NCI-H226 (cell line): ENCODE results near the gene CLEC3B.
"Not testable (repeated sequence)": the region's sequence is repeated elsewhere in the genome, so short reads cannot be mapped to it uniquely, and the experiment has no call there.

Experiments
- DNase-seq: peaks from one replicate; pipeline ENCODE4 v3.0.0-alpha.2; 2015

The CLEC3B gene, protein sequence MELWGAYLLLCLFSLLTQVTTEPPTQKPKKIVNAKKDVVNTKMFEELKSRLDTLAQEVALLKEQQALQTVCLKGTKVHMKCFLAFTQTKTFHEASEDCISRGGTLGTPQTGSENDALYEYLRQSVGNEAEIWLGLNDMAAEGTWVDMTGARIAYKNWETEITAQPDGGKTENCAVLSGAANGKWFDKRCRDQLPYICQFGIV

GRCh38 chr3:45026038-45026437, at the start of gene CLEC3B:
Gene CLEC3B (plus strand): TSS chr3:45026303. CDS start chr3:45026363, 60 bp downstream.
- no peak for DNase-seq

GRCh38 chr3:44981220-44981619, 44.9 kb upstream of the CLEC3B start:
- peak; percentile 57 for DNase-seq

DNA sequence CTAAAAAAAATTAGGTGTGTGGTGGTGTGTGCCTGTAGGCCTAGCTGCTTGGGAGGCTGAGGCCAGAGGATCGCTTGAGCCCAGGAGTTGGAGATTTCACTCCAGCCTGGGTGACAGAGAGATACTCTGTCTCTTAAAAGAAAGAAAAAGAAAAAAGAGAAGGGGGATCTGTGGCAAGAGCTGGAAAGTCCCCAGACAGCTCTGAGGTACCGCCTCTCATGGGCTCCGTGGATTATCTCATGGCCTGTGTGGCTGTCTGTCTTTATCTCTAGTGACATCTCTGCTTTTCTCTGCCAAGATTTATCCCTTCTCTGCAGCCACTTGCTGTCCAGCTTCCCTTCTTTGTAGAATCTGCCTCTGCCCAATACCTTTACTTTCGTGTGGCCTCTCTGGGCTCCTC, 44.4 kb upstream of the CLEC3B start:
- DNase-seq = no peak

DNA sequence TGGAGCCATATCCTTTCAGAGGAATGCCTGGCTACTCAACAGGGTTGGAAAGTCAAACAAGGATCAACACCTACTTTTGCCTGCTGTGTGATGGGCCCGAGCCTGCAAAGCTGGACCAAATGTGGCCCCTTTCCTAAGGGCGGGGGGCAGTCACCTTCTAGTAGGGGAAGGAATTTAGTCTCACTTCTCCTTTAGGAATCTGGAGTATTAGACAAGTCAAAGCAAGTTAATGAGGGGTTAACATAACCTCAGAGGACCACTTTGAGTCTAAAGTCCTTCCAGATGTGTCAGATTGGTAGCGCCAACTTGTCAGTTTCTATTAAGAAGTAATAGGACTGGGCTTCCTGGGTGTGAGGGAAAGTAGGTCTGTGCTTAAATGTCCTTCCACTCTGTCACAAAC, 43.3 kb upstream of the CLEC3B start:
- DNase-seq = no peak

DNA sequence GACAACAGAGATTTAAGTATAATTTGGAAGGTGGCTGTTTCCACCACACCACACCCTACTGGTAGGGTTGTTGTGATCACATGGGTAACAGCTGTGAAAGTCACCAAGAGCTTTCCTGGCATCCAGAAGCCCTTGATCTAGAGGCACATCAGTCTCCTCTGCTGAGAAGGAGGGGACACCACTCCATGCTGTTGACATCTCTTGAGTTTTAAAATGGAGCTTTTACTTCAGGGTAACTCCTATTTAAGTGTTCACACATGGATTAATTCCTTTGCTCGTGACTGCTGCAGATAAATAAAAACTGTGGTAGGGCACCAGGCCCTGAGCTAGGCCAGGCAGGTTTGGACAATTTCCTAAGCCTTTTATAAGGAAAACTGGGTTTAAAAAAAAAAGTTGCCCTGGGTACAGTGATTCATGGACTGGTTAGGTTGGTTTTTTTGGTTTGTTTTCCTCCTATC, 42.6 kb upstream of the CLEC3B start:
- no peak for DNase-seq

GRCh38 chr3:44984335-44984734, 41.8 kb upstream of the CLEC3B start:
- DNase-seq = no peak

GRCh38 chr3:44986330-44986729, 39.8 kb upstream of the CLEC3B start:
- not testable (repeated sequence) for DNase-seq

- no peak for DNase-seq
Measured at GRCh38 chr3:44987332-44987731, 38.8 kb upstream of the CLEC3B start.

DNA sequence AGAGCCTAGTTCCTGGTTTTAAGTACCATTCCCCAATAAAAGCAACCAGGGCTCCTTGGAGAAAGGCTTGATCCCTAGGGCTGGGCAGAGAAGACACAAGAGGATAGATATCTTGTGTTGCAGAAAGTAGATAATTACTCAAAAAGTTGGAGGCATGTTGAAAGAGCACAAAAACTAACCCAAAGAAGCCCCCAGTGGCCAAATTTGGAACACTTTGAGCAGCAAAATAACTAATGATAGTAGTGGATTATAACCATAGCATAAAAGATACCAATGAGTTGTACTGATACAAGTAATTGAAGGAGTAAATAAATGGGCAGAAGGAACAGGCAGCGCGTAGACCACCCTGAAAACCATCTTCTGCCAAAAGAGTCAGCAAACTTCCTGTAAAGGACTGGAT, 38.0 kb upstream of the CLEC3B start:
- no peak for DNase-seq

DNA sequence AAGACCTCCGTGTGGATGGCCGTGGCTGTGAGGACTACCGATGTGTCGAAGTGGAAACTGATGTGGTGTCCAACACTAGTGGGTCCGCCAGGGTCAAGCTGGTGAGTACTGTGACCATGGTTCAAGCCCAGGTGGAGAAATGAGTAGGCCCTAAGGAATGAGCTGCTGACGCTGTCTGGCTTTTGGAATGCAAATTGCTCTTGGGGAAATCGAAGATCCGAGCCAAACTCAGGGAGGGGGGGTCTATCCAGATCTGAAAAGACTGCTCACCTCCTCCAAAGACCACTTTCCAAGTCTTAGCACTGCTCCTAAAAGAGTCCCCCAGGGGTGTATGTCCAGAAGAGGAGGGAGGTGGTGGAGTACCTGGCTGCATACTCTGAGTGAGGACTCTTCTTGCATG, 37.0 kb upstream of the CLEC3B start:
- DNase-seq = no peak

DNA sequence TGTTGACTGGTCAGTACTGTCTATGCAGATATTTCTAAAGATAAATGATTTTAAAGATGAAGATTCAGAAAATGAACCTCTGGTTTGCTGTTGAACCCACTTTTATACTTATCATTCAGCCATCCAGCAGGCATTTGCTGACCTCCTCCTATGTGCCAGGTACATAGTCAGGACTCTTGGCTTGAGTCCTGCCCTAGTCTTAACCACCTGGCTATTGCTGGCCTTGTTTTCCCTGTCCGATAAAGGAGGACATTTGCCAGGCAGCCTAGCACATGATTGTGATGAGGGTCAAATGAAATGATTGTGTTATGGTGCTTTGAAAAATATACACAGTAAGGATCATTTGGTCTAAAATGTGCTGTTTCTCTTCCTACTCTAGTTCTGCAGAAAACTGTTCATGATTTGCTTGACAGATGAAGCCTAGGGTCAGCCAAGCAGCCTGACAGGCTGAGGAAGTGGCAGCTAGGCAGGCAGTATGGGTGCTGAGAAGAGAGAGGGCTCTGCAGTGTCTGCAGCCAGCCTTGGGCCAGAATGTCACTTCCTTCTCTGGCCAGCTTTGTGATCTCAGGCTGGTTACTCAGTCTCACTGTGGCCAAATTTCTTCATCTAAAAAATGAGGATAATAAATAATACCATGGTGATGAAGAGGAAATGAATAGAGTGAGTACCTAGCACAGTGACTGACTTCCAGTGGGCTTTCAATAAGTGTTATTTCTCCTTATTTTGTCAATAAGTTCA, 36.3 kb upstream of the CLEC3B start:
- no peak for DNase-seq

GRCh38 chr3:44991326-44991725, 34.8 kb upstream of the CLEC3B start:
- no peak for DNase-seq

- DNase-seq = no peak
Measured at GRCh38 chr3:44992555-44993470, 33.3 kb upstream of the CLEC3B start.

DNA sequence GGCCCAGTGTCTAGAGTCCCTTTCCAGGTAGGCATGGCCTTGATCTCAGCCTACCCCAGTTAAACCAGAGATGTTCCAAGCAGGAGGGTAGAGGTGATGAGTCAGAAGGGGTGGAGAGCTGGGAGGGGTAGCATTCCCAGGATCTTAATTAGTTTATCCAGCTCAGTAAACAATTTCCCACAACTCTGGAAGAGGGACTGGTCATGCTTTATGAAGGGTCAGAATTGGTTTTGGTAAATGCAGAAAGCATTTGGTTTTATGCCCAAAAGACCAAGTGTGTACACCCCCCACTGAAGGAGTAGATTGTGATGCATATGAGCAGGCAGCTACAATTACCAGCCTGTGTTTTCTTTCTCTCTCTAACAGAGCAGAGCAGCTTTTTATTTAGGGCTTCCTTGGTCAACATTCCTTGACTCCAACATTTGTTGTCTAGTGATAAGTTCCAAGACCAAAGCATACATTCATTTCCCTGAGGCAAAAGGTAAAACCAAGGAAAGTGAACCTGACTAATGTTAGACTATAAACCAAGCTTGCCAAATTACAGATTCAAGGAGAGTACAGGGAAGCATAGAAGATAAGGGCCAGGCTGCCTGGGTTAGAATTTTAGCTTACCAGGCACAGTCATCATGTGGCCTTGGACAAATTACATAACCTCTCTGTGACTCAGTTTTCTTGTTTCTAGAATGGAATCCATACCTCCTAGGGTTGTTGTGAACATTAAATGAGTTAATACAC, 32.5 kb upstream of the CLEC3B start:
- peak; percentile 80 for DNase-seq

GRCh38 chr3:44995142-44995770, 30.8 kb upstream of the CLEC3B start:
- DNase-seq = no peak

DNA sequence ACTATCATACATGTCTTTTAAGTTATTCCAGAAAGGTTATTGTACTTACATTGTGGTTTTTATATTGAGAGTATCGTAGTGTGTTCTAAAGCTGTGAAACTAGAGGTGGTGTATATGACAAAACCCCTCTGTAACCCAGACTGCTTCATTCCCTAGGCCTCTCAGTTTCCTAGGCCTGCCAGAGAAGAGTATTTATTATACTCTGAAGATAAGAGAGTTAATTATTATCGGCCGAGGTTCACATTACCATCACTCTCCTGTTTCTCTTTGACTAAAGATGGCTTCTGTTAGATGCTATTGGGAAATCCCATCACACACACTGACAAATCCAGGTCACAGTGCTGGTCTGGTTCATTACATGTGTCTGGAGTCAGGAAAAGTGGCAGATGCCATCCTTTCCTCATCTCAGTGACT, 29.5 kb upstream of the CLEC3B start:
- no peak for DNase-seq

- DNase-seq = no peak
Measured at GRCh38 chr3:44999782-45000181, 26.3 kb upstream of the CLEC3B start.

- no peak for DNase-seq
Measured at GRCh38 chr3:45000823-45001222, 25.3 kb upstream of the CLEC3B start.

GRCh38 chr3:45001738-45002137, 24.4 kb upstream of the CLEC3B start:
- no peak for DNase-seq

- no peak for DNase-seq
Measured at GRCh38 chr3:45002139-45002660, 23.9 kb upstream of the CLEC3B start.

DNA sequence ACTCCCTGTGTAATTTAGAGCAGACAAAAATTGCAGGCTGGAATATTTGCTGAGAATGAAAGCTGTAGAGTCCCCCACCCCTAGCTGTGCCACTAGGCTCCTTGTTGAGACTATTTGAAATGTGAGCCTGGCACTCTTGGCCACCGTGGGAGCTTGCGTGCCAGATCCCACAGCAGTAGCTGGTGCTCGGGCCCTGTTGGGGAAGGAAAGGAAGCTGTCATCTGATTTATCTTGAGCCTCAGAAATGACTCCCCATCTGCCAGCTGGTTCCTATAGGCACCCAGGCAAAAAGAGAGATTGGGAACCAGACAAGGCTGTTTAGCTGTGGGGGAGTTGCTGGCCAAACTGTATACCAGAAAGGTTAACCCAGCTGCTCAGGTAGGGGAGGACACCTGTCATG, 23.4 kb upstream of the CLEC3B start:
- DNase-seq = no peak

DNA sequence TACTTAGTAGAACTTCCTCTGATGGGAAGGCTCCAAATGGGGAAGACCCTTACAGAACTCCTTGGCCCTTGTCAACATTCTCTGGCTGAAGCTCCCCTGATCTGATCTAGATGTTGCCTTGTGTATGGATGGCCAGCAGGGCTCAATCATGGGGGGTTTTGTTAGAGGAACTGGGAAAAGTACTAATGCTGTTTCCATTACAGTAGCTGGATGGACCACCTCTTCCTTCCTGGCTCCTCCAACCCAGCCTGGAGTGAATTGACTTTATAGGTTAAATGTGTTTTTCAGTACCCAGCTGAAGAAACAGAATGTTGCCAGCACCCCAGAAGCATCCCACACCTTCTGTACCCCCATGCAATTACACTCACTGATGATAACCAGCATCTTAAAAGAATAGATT, 22.7 kb upstream of the CLEC3B start:
- DNase-seq = no peak
